Measurements from ENCODE around the gene TK2. TPM values are rescaled to one million over a fixed set of nuclear protein-coding genes. Genes with fewer than 3 reads are reported as not detected.
A peak's percentile ranks its signal among the peaks of the same experiment; 100 is the strongest.
"Not testable (repeated sequence)": the region's sequence is repeated elsewhere in the genome, so short reads cannot be mapped to it uniquely, and the experiment has no call there.

The TK2 gene
- total and polyA plus RNA-seq, 7 experiments from 2014 or later = 3.5 to 19.8 (median 6.4) TPM

GRCh38 chr16:66514391-66514790 lies 35.5 kb downstream of the TK2 start:
- DNase-seq; H3K27me3 Mint-ChIP-seq; ATAC-seq; H3K36me3 ChIP-seq (ENCODE audit: control insufficient read depth in 2 of 3, insufficient read depth in 3 of 3, low read length in 3 of 3); H3K9me3 Mint-ChIP-seq; H3K27ac ChIP-seq (ENCODE audit: low read depth, low read length); POLR2A ChIA-PET; H3K27me3 ChIP-seq (ENCODE audit: control insufficient read depth in 2 of 2, insufficient read depth in 2 of 2, low read length in 2 of 2); CTCF ChIA-PET; H3K9me3 ChIP-seq (ENCODE audit: control insufficient read depth in 2 of 3, low read length in 3 of 3); intact Hi-C loops (cut with micrococcal nuclease); H3K4me3 ChIP-seq (ENCODE audit: low read length); H3K4me3 Mint-ChIP-seq: not testable (repeated sequence)
- H3K36me3 Mint-ChIP-seq = peaks cover 0 to 14% (median 0%) of the 10 kb centered on the region in 5 donors
- peaks cover 40 to 59% (median 49%) of the 10 kb centered on the region in 7 donors for H3K4me1 Mint-ChIP-seq
- H3K4me1 ChIP-seq (ENCODE audit: control insufficient read depth in 2 of 2, insufficient read depth in 2 of 2, low read length in 2 of 2) = peaks cover 29 to 35% of the 10 kb centered on the region in 2 donors
- H3K27ac Mint-ChIP-seq = peak overlapping the region in 2 of 9 donors; percentile 62 to 87

- ATAC-seq (no peak), DNase-seq (no peak)
- H3K27ac Mint-ChIP-seq = peak overlapping the region in 2 of 9 donors; percentile 4 to 32
- Histone ChIP-seq H3K27me3 (ENCODE audit: control insufficient read depth in 2 of 2, insufficient read depth in 2 of 2, low read length in 2 of 2) (no peaks in the 10 kb centered on the region), H3K9me3 (ENCODE audit: control insufficient read depth in 2 of 3, low read length in 3 of 3) (no peaks in the 10 kb centered on the region), H3K4me1 (ENCODE audit: control insufficient read depth in 2 of 2, insufficient read depth in 2 of 2, low read length in 2 of 2) (peaks cover 29 to 32% of the 10 kb centered on the region in 2 donors), H3K27ac (ENCODE audit: low read depth, low read length) (no peak overlapping the region), H3K4me3 (ENCODE audit: low read length) (no peak overlapping the region), H3K36me3 (ENCODE audit: control insufficient read depth in 2 of 3, insufficient read depth in 3 of 3, low read length in 3 of 3) (no peaks in the 10 kb centered on the region)
- H3K4me3 Mint-ChIP-seq = no peak overlapping the region
- intact Hi-C loops (cut with micrococcal nuclease) = no loop called here
- H3K27me3 Mint-ChIP-seq = no peaks in the 10 kb centered on the region
- no peaks in the 10 kb centered on the region for H3K9me3 Mint-ChIP-seq
- ChIA-PET POLR2A (interaction anchor here (2.9 kb wide), 1 partner anchor 9 kb away, joined by 9 read pairs; no protein-coding TSS in a partner anchor), CTCF (interaction anchor here (3.2 kb wide), 1 partner anchor 76 kb away, joined by 24 read pairs; no protein-coding TSS in a partner anchor)
- H3K4me1 Mint-ChIP-seq = peaks cover 37 to 49% (median 42%) of the 10 kb centered on the region in 7 donors
- peaks cover 0 to 14% (median 0%) of the 10 kb centered on the region in 5 donors for H3K36me3 Mint-ChIP-seq
Observed at GRCh38 chr16:66513111-66513723, 36.7 kb downstream of the TK2 start.

- H3K36me3 ChIP-seq (ENCODE audit: control insufficient read depth in 2 of 3, insufficient read depth in 3 of 3, low read length in 3 of 3) = no peaks in the 10 kb centered on the region
- H3K9me3 Mint-ChIP-seq = no peaks in the 10 kb centered on the region
- no peak overlapping the region for H3K4me3 Mint-ChIP-seq
- no peaks in the 10 kb centered on the region for H3K27me3 ChIP-seq (ENCODE audit: control insufficient read depth in 2 of 2, insufficient read depth in 2 of 2, low read length in 2 of 2)
- CTCF ChIA-PET = interaction anchor here (0.8 to 3.2 kb wide), 8 partner anchors 8 to 106 kb away, joined by 3 to 24 read pairs (median 4); partner anchors contain the start of gene CKLF
- ATAC-seq = no peak
- peak overlapping the region in 3 of 9 donors; percentile 4 to 62 (median 32) for H3K27ac Mint-ChIP-seq
- H3K27ac ChIP-seq (ENCODE audit: low read depth, low read length) = no peak overlapping the region
- H3K36me3 Mint-ChIP-seq = peaks cover 0 to 15% (median 0%) of the 10 kb centered on the region in 5 donors
- no peak overlapping the region for H3K4me3 ChIP-seq (ENCODE audit: low read length)
- no peaks in the 10 kb centered on the region for H3K9me3 ChIP-seq (ENCODE audit: control insufficient read depth in 2 of 3, low read length in 3 of 3)
- H3K4me1 ChIP-seq (ENCODE audit: control insufficient read depth in 2 of 2, insufficient read depth in 2 of 2, low read length in 2 of 2) = peaks cover 24 to 27% of the 10 kb centered on the region in 2 donors
- no peaks in the 10 kb centered on the region for H3K27me3 Mint-ChIP-seq
- intact Hi-C loops (cut with micrococcal nuclease) = loop anchor here in 1 of 2 donors (1.0 kb wide), 1 partner anchor 77 kb away; no protein-coding TSS in a partner anchor
- no peak for DNase-seq
- peaks cover 33 to 44% (median 36%) of the 10 kb centered on the region in 7 donors for H3K4me1 Mint-ChIP-seq
- POLR2A ChIA-PET = interaction anchor here (1.0 to 2.9 kb wide), 4 partner anchors 10 to 40 kb away, joined by 3 to 9 read pairs (median 4); partner anchors contain the start of gene CKLF
Observed at GRCh38 chr16:66512272-66513110, 37.4 kb downstream of the TK2 start.

GRCh38 chr16:66511602-66512271 lies 38.2 kb downstream of the TK2 start:
- no peak overlapping the region for H3K4me3 Mint-ChIP-seq
- Histone ChIP-seq H3K4me1 (ENCODE audit: control insufficient read depth in 2 of 2, insufficient read depth in 2 of 2, low read length in 2 of 2) (peaks cover 16 to 20% of the 10 kb centered on the region in 2 donors), H3K27ac (ENCODE audit: low read depth, low read length) (no peak overlapping the region), H3K36me3 (ENCODE audit: control insufficient read depth in 2 of 3, insufficient read depth in 3 of 3, low read length in 3 of 3) (no peaks in the 10 kb centered on the region), H3K4me3 (ENCODE audit: low read length) (no peak overlapping the region), H3K9me3 (ENCODE audit: control insufficient read depth in 2 of 3, low read length in 3 of 3) (no peaks in the 10 kb centered on the region), H3K27me3 (ENCODE audit: control insufficient read depth in 2 of 2, insufficient read depth in 2 of 2, low read length in 2 of 2) (no peaks in the 10 kb centered on the region)
- peak overlapping the region in 1 of 9 donors; percentile 24 for H3K27ac Mint-ChIP-seq
- CTCF ChIA-PET = interaction anchor here (0.8 to 3.2 kb wide), 9 partner anchors 9 to 105 kb away, joined by 3 to 24 read pairs (median 4); partner anchors contain the start of gene CKLF
- POLR2A ChIA-PET = interaction anchor here (1.0 to 2.9 kb wide), 5 partner anchors 11 to 103 kb away, joined by 3 to 9 read pairs (median 4); partner anchors contain the start of gene CKLF
- peaks cover 25 to 36% (median 28%) of the 10 kb centered on the region in 7 donors for H3K4me1 Mint-ChIP-seq
- intact Hi-C loops (cut with micrococcal nuclease) = loop anchor here in 1 of 2 donors (1.0 to 2.0 kb wide), 2 partner anchors 13 to 78 kb away; no protein-coding TSS in a partner anchor
- ATAC-seq (no peak), DNase-seq (no peak)
- no peaks in the 10 kb centered on the region for H3K9me3 Mint-ChIP-seq
- no peaks in the 10 kb centered on the region for H3K27me3 Mint-ChIP-seq
- H3K36me3 Mint-ChIP-seq = peaks cover 0 to 15% (median 0%) of the 10 kb centered on the region in 5 donors

- Histone ChIP-seq H3K36me3 (ENCODE audit: control insufficient read depth in 2 of 3, insufficient read depth in 3 of 3, low read length in 3 of 3) (no peaks in the 10 kb centered on the region), H3K27me3 (ENCODE audit: control insufficient read depth in 2 of 2, insufficient read depth in 2 of 2, low read length in 2 of 2) (no peaks in the 10 kb centered on the region), H3K9me3 (ENCODE audit: control insufficient read depth in 2 of 3, low read length in 3 of 3) (no peaks in the 10 kb centered on the region), H3K27ac (ENCODE audit: low read depth, low read length) (no peak overlapping the region), H3K4me3 (ENCODE audit: low read length) (no peak overlapping the region), H3K4me1 (ENCODE audit: control insufficient read depth in 2 of 2, insufficient read depth in 2 of 2, low read length in 2 of 2) (peaks cover 9 to 12% of the 10 kb centered on the region in 2 donors)
- ATAC-seq (no peak), DNase-seq (no peak)
- H3K27me3 Mint-ChIP-seq = no peaks in the 10 kb centered on the region
- peaks cover 0 to 15% (median 0%) of the 10 kb centered on the region in 5 donors for H3K36me3 Mint-ChIP-seq
- no peak overlapping the region for H3K27ac Mint-ChIP-seq
- H3K4me3 Mint-ChIP-seq = no peak overlapping the region
- H3K9me3 Mint-ChIP-seq = no peaks in the 10 kb centered on the region
- CTCF ChIA-PET = interaction anchor here (0.5 to 3.2 kb wide), 8 partner anchors 17 to 106 kb away, joined by 3 to 24 read pairs (median 3); no protein-coding TSS in a partner anchor
- POLR2A ChIA-PET = interaction anchor here (1.1 to 2.9 kb wide), 4 partner anchors 11 to 103 kb away, joined by 3 to 9 read pairs (median 6); partner anchors contain the start of gene CKLF
- peaks cover 17 to 28% (median 21%) of the 10 kb centered on the region in 7 donors for H3K4me1 Mint-ChIP-seq
- intact Hi-C loops (cut with micrococcal nuclease) = loop anchor here in 1 of 2 donors (2.0 kb wide), 1 partner anchor 14 kb away; no protein-coding TSS in a partner anchor
Observed at GRCh38 chr16:66510711-66511601, 39.0 kb downstream of the TK2 start.

All from naive thymus-derived CD4-positive, alpha-beta T cell (primary cell).